H1 (cell line): ENCODE results near the gene ECPAS. TPM values are rescaled to one million over a fixed set of nuclear protein-coding genes. Genes with fewer than 3 reads are reported as not detected.

Source experiments
- CTCF ChIA-PET: fragments of 300-600 bp; sonication (Branson Sonifier 250); formaldehyde crosslinking; loops from one replicate; lab custom pipeline; 2021; ENCODE audit not compliant: partially characterized antibody; lab: Charles Lee
- POLR2A ChIA-PET: fragments of 300-600 bp; sonication (Branson Sonifier 250); formaldehyde crosslinking; loops from one replicate; lab custom pipeline; 2021; ENCODE audit warnings: inconsistent platforms; ENCODE audit not compliant: partially characterized antibody; lab: Charles Lee
- DNase-seq, 2 experiments: peaks; one replicate each; pipeline versions ENCODE4 v3.0.0 to v3.0.0-alpha.2; 2010 to 2022; ENCODE audit warnings: low spot score in 2 of 2, low read depth in 1 of 2, mixed read lengths in 1 of 2
- FAIRE-seq: peaks from 2 replicates; lab custom pipeline; 2011; peaks lifted over from hg19 to GRCh38; lab: Jason Lieb, UNC
- H2AFZ ChIP-seq: 2 replicates; pipeline ENCODE4 v1.8.1; 2012; ENCODE audit warnings: low read length, inconsistent platforms
- H2AK5ac ChIP-seq: 2 replicates; pipeline ENCODE4 v1.6.1; 2013; ENCODE audit warnings: low read depth, low read length
- H2BK120ac ChIP-seq: replicated peaks from 2 replicates; pipeline ENCODE3; 2013; ENCODE audit warnings: low read depth, low read length, inconsistent platforms
- H2BK12ac ChIP-seq: 2 replicates; pipeline ENCODE4 v1.6.1; 2013; ENCODE audit warnings: low read depth, low read length
- H2BK15ac ChIP-seq: 2 replicates; pipeline ENCODE4 v1.6.1; 2013; ENCODE audit warnings: low read length
- H2BK20ac ChIP-seq: 2 replicates; pipeline ENCODE4 v1.6.1; 2013; ENCODE audit warnings: low read length
- H2BK5ac ChIP-seq: 2 replicates; pipeline ENCODE4 v1.6.1; 2013; ENCODE audit warnings: low read depth, low read length
- H3K14ac ChIP-seq: 2 replicates; pipeline ENCODE4 v1.6.1; 2013; ENCODE audit warnings: inconsistent platforms; ENCODE audit not compliant: insufficient read length
- H3K18ac ChIP-seq: 2 replicates; pipeline ENCODE4 v1.6.1; 2013; ENCODE audit warnings: low read length; ENCODE audit errors: extremely low read depth
- H3K23ac ChIP-seq: 2 replicates; pipeline ENCODE4 v1.6.1; 2013; ENCODE audit warnings: inconsistent platforms; ENCODE audit not compliant: insufficient read length
- H3K23me2 ChIP-seq: 2 replicates; pipeline ENCODE4 v1.6.1; 2013; ENCODE audit warnings: low read depth, low read length
- H3K27ac ChIP-seq: 2 replicates; pipeline ENCODE4 v1.6.1; 2011; ENCODE audit warnings: low read depth, low read length, inconsistent platforms
- H3K27me3 ChIP-seq, 4 experiments: replicated peaks in 1 of 4; 1 replicate in 1 of 4; 2 replicates in 3 of 4; pipeline versions ENCODE4 v1.6.1 to v1.8.1; 2011 to 2013; ENCODE audit warnings: low read length in 3 of 4, mild to moderate bottlenecking in 3 of 4, inconsistent platforms in 2 of 4, mixed read lengths in 2 of 4, moderate library complexity in 1 of 4; ENCODE audit not compliant: control insufficient read depth in 3 of 4, insufficient read depth in 3 of 4; ENCODE audit errors: extremely low read depth in 1 of 4
- H3K36me3 ChIP-seq, 4 experiments: 2 replicates each; pipeline versions ENCODE4 v1.6.1 to v1.8.1; 2011 to 2013; ENCODE audit warnings: mild to moderate bottlenecking in 4 of 4, low read length in 3 of 4, moderate library complexity in 2 of 4, control low read depth in 1 of 4, inconsistent platforms in 1 of 4; ENCODE audit not compliant: insufficient read depth in 4 of 4, control insufficient read depth in 2 of 4
- H3K4ac ChIP-seq: replicated peaks from 2 replicates; pipeline ENCODE3; 2013; ENCODE audit warnings: low read length, low read depth, mixed read lengths, inconsistent platforms; ENCODE audit not compliant: insufficient read length
- H3K4me1 ChIP-seq, 4 experiments: replicated peaks in 1 of 4; 1 replicate in 1 of 4; 2 replicates in 3 of 4; pipeline versions ENCODE4 v1.6.1 to v1.8.1; 2011 to 2013; ENCODE audit warnings: low read length in 3 of 4, inconsistent platforms in 2 of 4, mixed read lengths in 1 of 4; ENCODE audit not compliant: insufficient read depth in 4 of 4, control insufficient read depth in 3 of 4
- H3K4me2 ChIP-seq, 2 experiments: 2 replicates each; pipeline versions ENCODE4 v1.6.1 to v1.8.1; 2011 to 2013; ENCODE audit warnings: low read depth in 2 of 2, low read length in 2 of 2, control low read depth in 1 of 2, inconsistent platforms in 1 of 2, mild to moderate bottlenecking in 1 of 2; ENCODE audit not compliant: insufficient read depth in 1 of 2
- H3K4me3 ChIP-seq, 4 experiments: fragments of 200-600, 300-600 bp in 1 of 4; sonication (generic), shearing (Covaris generic), sonication (Bioruptor Twin) in 1 of 4; 2 replicates each; pipeline versions ENCODE4 v1.5.1 to v1.8.1; 2011 to 2016; ENCODE audit warnings: low read length in 4 of 4, low read depth in 3 of 4, control low read depth in 2 of 4, inconsistent platforms in 2 of 4, mild to moderate bottlenecking in 2 of 4, mixed read lengths in 1 of 4, moderate library complexity in 1 of 4; ENCODE audit not compliant: insufficient read depth in 2 of 4; ENCODE audit errors: extremely low read depth in 1 of 4
- H3K56ac ChIP-seq: replicated peaks from 2 replicates; pipeline ENCODE3; 2013; ENCODE audit warnings: low read depth, mild to moderate bottlenecking, mixed read lengths, low read length, inconsistent platforms; ENCODE audit not compliant: insufficient read length
- H3K79me1 ChIP-seq: 2 replicates; pipeline ENCODE4 v1.6.1; 2013; ENCODE audit warnings: low read depth, low read length, control low read depth
- H3K79me2 ChIP-seq, 2 experiments: 2 replicates each; pipeline versions ENCODE4 v1.6.1 to v1.8.1; 2012 to 2013; ENCODE audit warnings: low read length in 2 of 2, mild to moderate bottlenecking in 2 of 2, inconsistent platforms in 1 of 2; ENCODE audit not compliant: insufficient read depth in 2 of 2, control insufficient read depth in 1 of 2
- H3K9ac ChIP-seq, 4 experiments: replicated peaks in 1 of 4; 1 replicate in 1 of 4; 2 replicates in 3 of 4; pipeline versions ENCODE4 v1.6.1 to v1.8.1; 2011 to 2013; ENCODE audit warnings: low read depth in 3 of 4, low read length in 3 of 4, control low read depth in 2 of 4, mild to moderate bottlenecking in 2 of 4, moderate library complexity in 2 of 4, inconsistent platforms in 1 of 4; ENCODE audit errors: extremely low read depth in 1 of 4
- H3K9me3 ChIP-seq, 2 experiments: 2 replicates each; pipeline versions ENCODE4 v1.6.1 to v1.8.1; 2012 to 2013; ENCODE audit warnings: mild to moderate bottlenecking in 2 of 2, moderate library complexity in 2 of 2, control low read depth in 1 of 2, inconsistent platforms in 1 of 2, low read depth in 1 of 2, low read length in 1 of 2, mixed read lengths in 1 of 2; ENCODE audit not compliant: insufficient read depth in 2 of 2
- H4K20me1 ChIP-seq, 2 experiments: replicated peaks in 1 of 2; 2 replicates each; pipeline versions ENCODE3 to v1.8.1; 2011 to 2013; ENCODE audit warnings: inconsistent platforms in 2 of 2, low read length in 2 of 2, mild to moderate bottlenecking in 1 of 2; ENCODE audit not compliant: insufficient read depth in 2 of 2, control insufficient read depth in 1 of 2
- H4K5ac ChIP-seq: 2 replicates; pipeline ENCODE4 v1.6.1; 2013; ENCODE audit warnings: low read length, low read depth, mixed read lengths, inconsistent platforms; ENCODE audit not compliant: insufficient read length
- H4K8ac ChIP-seq: 2 replicates; pipeline ENCODE4 v1.8.0; 2013; ENCODE audit warnings: mild to moderate bottlenecking, moderate library complexity, low read length, inconsistent platforms; ENCODE audit not compliant: insufficient read depth; ENCODE audit errors: extremely low read depth
- H4K91ac ChIP-seq: replicated peaks from 2 replicates; pipeline ENCODE3; 2013; ENCODE audit warnings: low read length, mixed read lengths, inconsistent platforms; ENCODE audit not compliant: insufficient read length
- ASH2L ChIP-seq: fragments of 200-600, 300-600 bp; sonication (generic); IDR thresholded peaks from one replicate; pipeline ENCODE4 v1.7.1; 2017; ENCODE audit warnings: low read length
- ATF2 ChIP-seq: IDR thresholded peaks from 2 replicates; pipeline ENCODE4 v1.6.1; 2012; ENCODE audit warnings: low read length, inconsistent platforms
- HDAC2 ChIP-seq, 2 experiments: fragments of 300-600 bp in 1 of 2; sonication (generic) in 1 of 2; IDR thresholded peaks; 2 replicates each; pipeline ENCODE4 v1.6.1; 2011 to 2012; ENCODE audit warnings: low read depth in 2 of 2, low read length in 2 of 2, mild to moderate bottlenecking in 2 of 2, moderate library complexity in 2 of 2, borderline replicate concordance in 1 of 2, inconsistent platforms in 1 of 2
- JUND ChIP-seq: IDR thresholded peaks from 2 replicates; pipeline ENCODE4 v1.6.1; 2011; ENCODE audit warnings: mild to moderate bottlenecking, improper control_type of control experiment, low read length
- RFX5 ChIP-seq: IDR thresholded peaks from 2 replicates; pipeline ENCODE4 v1.6.1; 2011; ENCODE audit warnings: low read depth, low read length, improper control_type of control experiment, borderline replicate concordance
- SRF ChIP-seq: IDR thresholded peaks from 2 replicates; pipeline ENCODE4 v1.6.1; 2011; ENCODE audit warnings: mild to moderate bottlenecking, low read depth, low read length, moderate library complexity
- TAF1 ChIP-seq: IDR thresholded peaks from 2 replicates; pipeline ENCODE4 v1.6.1; 2011; ENCODE audit warnings: mild to moderate bottlenecking, low read depth, low read length
- TBP ChIP-seq: IDR thresholded peaks from 2 replicates; pipeline ENCODE4 v1.6.1; 2011; ENCODE audit warnings: low read depth, low read length, improper control_type of control experiment
- WGBS, 2 experiments: shearing (Covaris generic) in 1 of 2; methylation state at CpG; one replicate each; pipeline versions ENCODE4 v1.1.6 to v1.1.7; 2013 to 2015; ENCODE audit warnings: low lambda C conversion rate in 2 of 2, mixed read lengths in 2 of 2, inconsistent platforms in 1 of 2, low coverage in 1 of 2, missing lambda C conversion rate in 1 of 2; ENCODE audit not compliant: insufficient replicate concordance in 2 of 2, insufficient coverage in 1 of 2, insufficient read length in 1 of 2; ENCODE audit errors: extremely low coverage in 1 of 2, missing lambda C conversion rate in 1 of 2; 5-methylcytosine and 5-hydroxymethylcytosine counted together
- polyA plus RNA-seq, 7 experiments: library from polyadenylated mRNA; depleted of rRNA in 3 of 7; stranded (reverse) in 5 of 7; unstranded in 2 of 7; fragments of >200 nt in 5 of 7; fragments of 200-250 nt in 2 of 7; gene quantifications; 1 replicate in 5 of 7; 2 replicates in 1 of 7; 4 replicates in 1 of 7; pipeline versions ENCODE4 v1.2.1 to v1.2.3, GENCODE V29; 2011 to 2013; ENCODE audit warnings: missing spikeins in 2 of 7, mixed read lengths in 2 of 7
- total RNA-seq: library from RNA; stranded (reverse); fragmentation: NEBNext Ultra II Directional; extraction: Animal tissue kit (Norgen Biotek cat#: 25700); gene quantifications from 2 replicates; pipeline ENCODE4 v1.2.1, GENCODE V29; 2021

ECPAS gene
- total and polyA plus RNA-seq, 2 of the 8 experiments (the other 6 are each of a cell fraction or from before 2014, with no cell fraction given) = 20.9 to 131 TPM

- H2AFZ ChIP-seq = no peak within 1 kb of the TSS; the same call in 1 of the 2 replicates
- peak within 1 kb of the TSS; percentile 52 for H2BK12ac ChIP-seq
- no peaks in the 10 kb centered on the region for H3K9me3 ChIP-seq
- peak within 1 kb of the TSS; percentile 58 to 81 (median 74) for H3K9ac ChIP-seq
- peak within 1 kb of the TSS; percentile 65 for H3K18ac ChIP-seq
- peak within 1 kb of the TSS; percentile 85 to 96 for H3K4me2 ChIP-seq
- peak within 1 kb of the TSS; percentile 71 to 87 (median 80) for H3K4me3 ChIP-seq
- peak within 1 kb of the TSS; percentile 87 for H3K4ac ChIP-seq
- peaks cover 0 to 15% (median 7%) of the 10 kb centered on the region in 4 experiments; a peak in 3 of 8 replicates for H3K36me3 ChIP-seq
- peaks cover 0 to 35% of the 10 kb centered on the region in 2 experiments; a peak in 3 of 4 replicates for H3K79me2 ChIP-seq
- no peaks in the 10 kb centered on the region for H3K27me3 ChIP-seq
- peak within 1 kb of the TSS; percentile 84 for H4K8ac ChIP-seq
- peak within 1 kb of the TSS; percentile 46 for H2BK15ac ChIP-seq
- POLR2A ChIA-PET = interaction anchor here (0.5 to 7.9 kb wide), 17 partner anchors 7 to 309 kb away, joined by 3 to 64 read pairs (median 4); partner anchors contain the start of genes DNAJC25 and ECPAS
- H2BK5ac ChIP-seq = peak within 1 kb of the TSS; percentile 88; the same call in 1 of the 2 replicates
- H3K4me1 ChIP-seq = peaks cover 7 to 18% (median 11%) of the 10 kb centered on the region in 4 experiments; a peak in 6 of 7 replicates
- H3K23ac ChIP-seq = peak within 1 kb of the TSS; percentile 85
- H2BK120ac ChIP-seq = peak within 1 kb of the TSS; percentile 24
- H4K5ac ChIP-seq = peak within 1 kb of the TSS; percentile 2
- WGBS, 2 experiments = 5% methylated on average over 63 of the region's 66 CpGs; no CpG with 5 or more reads in 1 of the 2 experiments
- H4K91ac ChIP-seq = peak within 1 kb of the TSS; percentile 88
- H3K56ac ChIP-seq = peak within 1 kb of the TSS; percentile 34
- DNase-seq (peak; percentile 78 to 94), FAIRE-seq (no peak)
- H3K79me1 ChIP-seq = peaks cover 7% of the 10 kb centered on the region
- H2AK5ac ChIP-seq = peak within 1 kb of the TSS; percentile 75
- CTCF ChIA-PET = interaction anchor here (0.5 to 1.7 kb wide), 4 partner anchors 9 to 235 kb away, joined by 3 to 4 read pairs (median 4); no protein-coding TSS in a partner anchor
- H4K20me1 ChIP-seq = peaks cover 0 to 3% of the 10 kb centered on the region in 2 experiments
- peak within 1 kb of the TSS; percentile 51 for H3K27ac ChIP-seq
- H2BK20ac ChIP-seq = peak within 1 kb of the TSS; percentile 87; the same call in 1 of the 2 replicates
- peaks cover 12% of the 10 kb centered on the region for H3K23me2 ChIP-seq
- H3K14ac ChIP-seq = no peak within 1 kb of the TSS
- TF ChIP-seq JUND (peak; percentile 90), RFX5 (no peak), TAF1 (0 out of 2 replicates have a peak, but pooled peaks have one; percentile 44), ASH2L (peak; percentile 56), ATF2 (peak; percentile 85), HDAC2 (IDR thresholded peaks at IDR 0.05; ENCODE audit: borderline replicate concordance in 1 of 2, low read depth in 2 of 2, low read length in 2 of 2) (peak in 1 of 2 experiments; percentile 87; a peak in 2 of 4 replicates), SRF (no peak), TBP (peak; percentile 63; the same call in 1 of the 2 replicates)
Measured at GRCh38 chr9:111525056-111525977, 41.1 kb upstream of the ECPAS start, which contains the start of gene ZNF483. ZNF483 (plus strand) TSS chr9:111525179; CDS start chr9:111527396, 2,217 bp downstream.
